Fibroblast of skin of right quadriceps (primary cell): ENCODE data around the gene TMEM63C.
"Not testable (repeated sequence)": the region's sequence is repeated elsewhere in the genome, so short reads cannot be mapped to it uniquely, and the experiment has no call there.

Experiments
- DNase-seq: peaks from one replicate; pipeline ENCODE4 v3.0.0-alpha.2; 2013

TMEM63C gene

GRCh38 chr14:77155083-77155482, 26.5 kb upstream of the TMEM63C start:
- DNase-seq, result no peak

GRCh38 chr14:77157740-77158139, 23.9 kb upstream of the TMEM63C start:
- no peak for DNase-seq

- DNase-seq, result peak; percentile 68
Measured at GRCh38 chr14:77158175-77158881, 23.3 kb upstream of the TMEM63C start.

- DNase-seq, result no peak
Measured at GRCh38 chr14:77158882-77159255, 22.7 kb upstream of the TMEM63C start.

- no peak for DNase-seq
Measured at GRCh38 chr14:77161011-77161410, 20.6 kb upstream of the TMEM63C start.

- DNase-seq, result no peak
Measured at GRCh38 chr14:77170045-77170444, 11.6 kb upstream of the TMEM63C start.

GRCh38 chr14:77172916-77173315, 8.7 kb upstream of the TMEM63C start:
- no peak for DNase-seq

GRCh38 chr14:77173911-77174617, 7.5 kb upstream of the TMEM63C start:
- not testable (repeated sequence) for DNase-seq

- no peak for DNase-seq
Measured at GRCh38 chr14:77175843-77176242, 5.8 kb upstream of the TMEM63C start.

- DNase-seq, result no peak
Measured at GRCh38 chr14:77177702-77178101, 3.9 kb upstream of the TMEM63C start.

GRCh38 chr14:77178656-77179055, 2.9 kb upstream of the TMEM63C start:
- DNase-seq, result no peak

- no peak for DNase-seq
Measured at GRCh38 chr14:77180726-77181602, 634 bp upstream of the TMEM63C start.

GRCh38 chr14:77183896-77184295, 2.3 kb downstream of the TMEM63C start:
- DNase-seq, result no peak

GRCh38 chr14:77184396-77185092, 2.9 kb downstream of the TMEM63C start:
- no peak for DNase-seq

- no peak for DNase-seq
Measured at GRCh38 chr14:77185093-77185465, 3.5 kb downstream of the TMEM63C start.

- peak; percentile 14 for DNase-seq
Measured at GRCh38 chr14:77186911-77187648, 5.5 kb downstream of the TMEM63C start.

GRCh38 chr14:77187649-77188012, 6.0 kb downstream of the TMEM63C start:
- DNase-seq, result no peak

GRCh38 chr14:77189479-77189878, 7.9 kb downstream of the TMEM63C start:
- no peak for DNase-seq

- DNase-seq, result no peak
Measured at GRCh38 chr14:77190977-77191376, 9.4 kb downstream of the TMEM63C start.

GRCh38 chr14:77194706-77195105, 13.1 kb downstream of the TMEM63C start:
- DNase-seq, result no peak

- DNase-seq, result no peak
Measured at GRCh38 chr14:77195766-77196165, 14.2 kb downstream of the TMEM63C start.

GRCh38 chr14:77197988-77198387, 16.4 kb downstream of the TMEM63C start:
- DNase-seq, result no peak
